HepG2 (cell line): ENCODE results near the gene ZNF281. TPM values are rescaled to one million over a fixed set of nuclear protein-coding genes. Genes with fewer than 3 reads are reported as not detected.

Experiments used
- ATAC-seq: fragments of 200-7000 bp; cut with Tn5 transposase; 3 replicates; pipeline ENCODE4 v1.9.1; 2020; ENCODE audit warnings: mild to moderate bottlenecking, moderate library complexity
- BruUV-seq: library from RNA; stranded (reverse); fragments of 400-500 nt; replicated peaks from 2 replicates; lab custom pipeline; 2021; lab: Mats Ljungman, UMichigan
- CTCF ChIA-PET: fragments of 300-600 bp; formaldehyde crosslinking; extraction: SDS; loops from one replicate; lab custom pipeline; 2021; ENCODE audit warnings: low total read pairs, inconsistent platforms, low intra/inter-chr PET ratio; lab: Yijun Ruan, JAX
- POLR2A ChIA-PET: fragments of 350-600 bp; sonication (Branson Sonifier 250); formaldehyde crosslinking; loops from one replicate; lab custom pipeline; 2020; ENCODE audit warnings: antibody characterized with exemption, inconsistent platforms; lab: Yijun Ruan, JAX
- DNase-seq: peaks from one replicate; pipeline ENCODE4 v3.0.0-alpha.2; 2015; ENCODE audit warnings: low spot score
- FAIRE-seq: peaks from 3 replicates; lab custom pipeline; 2011; peaks lifted over from hg19 to GRCh38; lab: Jason Lieb, UNC
- H2AFZ ChIP-seq: one replicate; pipeline ENCODE4 v1.6.1; 2011; ENCODE audit warnings: low read length, inconsistent platforms
- H3K27ac ChIP-seq: fragments of 300-600 bp; 3 replicates; pipeline ENCODE4 v1.8.0; 2011; ENCODE audit warnings: mixed run types, mild to moderate bottlenecking, mixed read lengths, low read length, inconsistent platforms; ENCODE audit not compliant: insufficient read depth; ENCODE audit errors: extremely low read length
- H3K27me3 ChIP-seq, 2 experiments: fragments of 200-600 bp in 1 of 2; 2 replicates in 1 of 2; 3 replicates in 1 of 2; pipeline versions ENCODE4 v1.6.0 to v1.8.0; 2011; ENCODE audit warnings: low read length in 2 of 2, mild to moderate bottlenecking in 2 of 2, moderate library complexity in 2 of 2, inconsistent platforms in 1 of 2; ENCODE audit not compliant: insufficient read depth in 2 of 2, control insufficient read depth in 1 of 2
- H3K36me3 ChIP-seq, 2 experiments: fragments of 200-600 bp in 1 of 2; replicated peaks in 1 of 2; 2 replicates in 1 of 2; 3 replicates in 1 of 2; pipeline versions ENCODE4 v1.5.1 to v1.8.0; 2011; ENCODE audit warnings: low read length in 2 of 2, inconsistent platforms in 1 of 2; ENCODE audit not compliant: insufficient read depth in 2 of 2, control insufficient read depth in 1 of 2
- H3K4me1 ChIP-seq: 2 replicates; pipeline ENCODE4 v1.5.1; 2012; ENCODE audit warnings: low read length, inconsistent platforms; ENCODE audit not compliant: insufficient read depth
- H3K4me2 ChIP-seq: 2 replicates; pipeline ENCODE4 v1.6.0; 2011; ENCODE audit warnings: low read depth, low read length, inconsistent platforms
- H3K4me3 ChIP-seq, 3 experiments: fragments of 200-600 bp in 1 of 3; sonication (generic), shearing (Covaris generic) in 1 of 3; replicated peaks in 1 of 3; 2 replicates each; pipeline ENCODE4 v1.5.1; 2011 to 2016; ENCODE audit warnings: low read length in 3 of 3, inconsistent platforms in 2 of 3, low read depth in 2 of 3, mild to moderate bottlenecking in 2 of 3, control low read depth in 1 of 3, mixed read lengths in 1 of 3; ENCODE audit not compliant: insufficient read depth in 1 of 3
- H3K79me2 ChIP-seq: one replicate; pipeline ENCODE4 v1.6.1; 2011; ENCODE audit warnings: low read length, inconsistent platforms; ENCODE audit not compliant: insufficient read depth
- H3K9ac ChIP-seq: 2 replicates; pipeline ENCODE4 v1.6.0; 2011; ENCODE audit warnings: mild to moderate bottlenecking, low read depth, low read length, inconsistent platforms; ENCODE audit not compliant: insufficient read depth
- H3K9me3 ChIP-seq: 2 replicates; pipeline ENCODE4 v1.5.1; 2012; ENCODE audit warnings: mild to moderate bottlenecking, low read length
- H4K20me1 ChIP-seq: 2 replicates; pipeline ENCODE4 v1.6.0; 2011; ENCODE audit warnings: inconsistent platforms, mild to moderate bottlenecking, low read length, moderate library complexity; ENCODE audit not compliant: insufficient read depth
- MTF1 ChIP-seq: sonication (generic); formaldehyde crosslinking; IDR thresholded peaks from 2 replicates; pipeline ENCODE4 v1.5.0; 2020; ENCODE audit warnings: missing genetic modification reagents
- NFE2L1 ChIP-seq: sonication (generic); formaldehyde crosslinking; IDR thresholded peaks from 2 replicates; pipeline ENCODE4 v1.4.0; 2020; ENCODE audit warnings: missing genetic modification reagents, mild to moderate bottlenecking, borderline replicate concordance
- RBM22 ChIP-seq: fragments of 200-400 bp; formaldehyde crosslinking; optimal IDR thresholded peaks from 2 replicates; pipeline ENCODE3; 2017; ENCODE audit warnings: mild to moderate bottlenecking, low read length, moderate library complexity
- REL ChIP-seq: sonication (generic); formaldehyde crosslinking; conservative IDR thresholded peaks from 2 replicates; pipeline ENCODE4 v1.8.0; 2022; ENCODE audit warnings: mild to moderate bottlenecking, missing genetic modification reagents, moderate library complexity
- SMAD9 ChIP-seq: sonication (generic); formaldehyde crosslinking; IDR thresholded peaks from 2 replicates; pipeline ENCODE4 v1.5.1; 2020; ENCODE audit warnings: mild to moderate bottlenecking, missing genetic modification reagents
- THAP11 ChIP-seq: IDR thresholded peaks from 2 replicates; pipeline ENCODE4 v1.6.1; 2016; ENCODE audit warnings: missing biosample characterization, missing genetic modification reagents
- ZFP1 ChIP-seq: IDR thresholded peaks from 2 replicates; pipeline ENCODE4 v1.6.1; 2016
- ZNF30 ChIP-seq: sonication (generic); formaldehyde crosslinking; IDR thresholded peaks from 2 replicates; pipeline ENCODE4 v1.5.0; 2020; ENCODE audit warnings: mild to moderate bottlenecking, missing genetic modification reagents
- WGBS: methylation state at CpG from one replicate; pipeline ENCODE4 v1.1.6; 2017; ENCODE audit warnings: low lambda C conversion rate; 5-methylcytosine and 5-hydroxymethylcytosine counted together
- in situ Hi-C: cut with HindIII; loops from 2 replicates; pipeline ENCODE4 v1.10.0; 2017; ENCODE audit warnings: low pct_unique_long_range_greater_than_20kb; ENCODE audit not compliant: extremely low pct_ligation_motif_present
- intact Hi-C: fragments of 100-400 bp; cut with micrococcal nuclease; formaldehyde crosslinking; loops from one replicate; pipeline ENCODE4 v1.10.0; 2022; ENCODE audit not compliant: unreplicated experiment
- polyA plus RNA-seq, 8 experiments: library from polyadenylated mRNA; depleted of rRNA in 3 of 8; stranded (reverse) in 7 of 8; unstranded in 1 of 8; fragments of >200 nt; fragmentation: Illumina TruSeq in 4 of 8; extraction: Trizol in 4 of 8; gene quantifications; 2 replicates each; pipeline versions ENCODE4 v1.2.1 to v1.2.3, GENCODE V29; 2011 to 2016; ENCODE audit warnings: low read depth in 4 of 8, missing spikeins in 1 of 8, mixed read lengths in 1 of 8; ENCODE audit not compliant: insufficient read depth in 1 of 8
- total RNA-seq, 5 experiments: library from RNA; depleted of rRNA; stranded (reverse); fragments of >200 nt; fragmentation: Illumina TruSeq; extraction: Trizol; gene quantifications; 2 replicates each; pipeline ENCODE4 v1.2.3, GENCODE V29; 2016; ENCODE audit warnings: low read depth in 1 of 5
- TF ChIP-seq, protein P1 (sequence below): sonication (generic); formaldehyde crosslinking; IDR thresholded peaks from 2 replicates; pipeline ENCODE4 v1.8.0; 2022; ENCODE audit warnings: mild to moderate bottlenecking, missing genetic modification reagents, borderline replicate concordance
- TF ChIP-seq, protein P2 (sequence below): IDR thresholded peaks from 2 replicates; pipeline ENCODE4 v1.6.1; 2016; ENCODE audit warnings: low read depth, borderline replicate concordance
- TF ChIP-seq, protein P3 (sequence below): sonication (generic); formaldehyde crosslinking; IDR thresholded peaks from 2 replicates; pipeline ENCODE4 v1.8.0; 2022; ENCODE audit warnings: low read depth, missing genetic modification reagents
- TF ChIP-seq, protein P4 (sequence below): sonication (generic); formaldehyde crosslinking; IDR thresholded peaks from 2 replicates; pipeline ENCODE4 v1.5.0; 2020; ENCODE audit warnings: missing genetic modification reagents

Gene ZNF281
- total and polyA plus RNA-seq, 2 of the 13 experiments (the other 11 are each of a cell fraction or from before 2014, with no cell fraction given), result 7.7 to 20.6 TPM

DNA sequence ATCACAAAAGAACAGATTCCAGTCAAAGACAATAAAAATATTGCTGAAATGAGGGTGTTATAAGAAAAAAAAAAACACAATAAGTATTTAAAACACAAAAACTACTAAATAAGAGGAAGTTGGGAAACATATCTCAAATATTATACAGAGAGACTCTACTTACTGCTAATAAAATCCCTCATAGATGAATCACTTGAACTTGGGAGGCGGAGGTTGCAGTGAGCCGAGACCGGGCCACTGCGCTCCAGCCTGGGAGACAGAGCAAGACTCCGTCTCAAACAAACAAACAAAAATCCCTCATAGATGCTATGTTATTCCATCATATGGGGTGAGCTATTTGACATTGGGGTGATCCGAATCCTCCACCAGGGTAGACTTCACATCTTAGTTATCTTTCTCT is 48.0 kb upstream of the ZNF281 start (continued):
- TF ChIP-seq, protein P1, sequence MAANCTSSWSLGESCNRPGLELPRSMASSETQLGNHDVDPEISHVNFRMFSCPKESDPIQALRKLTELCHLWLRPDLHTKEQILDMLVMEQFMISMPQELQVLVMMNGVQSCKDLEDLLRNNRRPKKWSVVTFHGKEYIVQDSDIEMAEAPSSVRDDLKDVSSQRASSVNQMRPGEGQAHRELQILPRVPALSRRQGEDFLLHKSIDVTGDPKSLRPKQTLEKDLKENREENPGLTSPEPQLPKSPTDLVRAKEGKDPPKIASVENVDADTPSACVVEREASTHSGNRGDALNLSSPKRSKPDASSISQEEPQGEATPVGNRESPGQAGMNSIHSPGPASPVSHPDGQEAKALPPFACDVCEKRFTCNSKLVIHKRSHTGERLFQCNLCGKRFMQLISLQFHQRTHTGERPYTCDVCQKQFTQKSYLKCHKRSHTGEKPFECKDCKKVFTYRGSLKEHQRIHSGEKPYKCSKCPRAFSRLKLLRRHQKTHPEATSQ, result no peak

DNA sequence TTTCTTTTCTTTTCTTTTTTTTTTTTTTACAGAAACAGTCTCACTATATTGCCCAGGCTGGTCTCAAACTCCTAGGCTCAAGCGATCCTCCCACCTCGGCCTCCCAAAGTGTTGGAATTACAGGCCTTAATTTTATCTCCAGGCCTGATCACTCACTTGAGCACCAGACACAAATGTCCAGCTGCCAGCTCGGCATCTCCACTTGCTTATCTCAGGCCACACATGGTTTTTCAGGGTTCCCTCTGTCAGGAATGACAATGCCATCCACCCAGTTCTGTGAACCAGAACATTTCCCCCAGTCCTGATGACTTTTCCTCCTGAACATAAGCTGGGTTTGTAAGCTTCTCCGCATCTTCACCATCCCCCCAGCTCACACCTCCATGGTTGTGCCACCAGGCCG is 44.6 kb upstream of the ZNF281 start:
- TF ChIP-seq, protein P2, sequence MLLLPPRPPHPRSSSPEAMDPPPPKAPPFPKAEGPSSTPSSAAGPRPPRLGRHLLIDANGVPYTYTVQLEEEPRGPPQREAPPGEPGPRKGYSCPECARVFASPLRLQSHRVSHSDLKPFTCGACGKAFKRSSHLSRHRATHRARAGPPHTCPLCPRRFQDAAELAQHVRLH (CRISPR knock-in tag), result no peak
- no peak for TF ChIP-seq ZFP1 (CRISPR knock-in tag)
- TF ChIP-seq RBM22, result no peak
- no peak for TF ChIP-seq ZNF30
- no peak for TF ChIP-seq MTF1 (CRISPR knock-in tag)
- TF ChIP-seq SMAD9 (CRISPR knock-in tag), result no peak
- TF ChIP-seq, protein P3, sequence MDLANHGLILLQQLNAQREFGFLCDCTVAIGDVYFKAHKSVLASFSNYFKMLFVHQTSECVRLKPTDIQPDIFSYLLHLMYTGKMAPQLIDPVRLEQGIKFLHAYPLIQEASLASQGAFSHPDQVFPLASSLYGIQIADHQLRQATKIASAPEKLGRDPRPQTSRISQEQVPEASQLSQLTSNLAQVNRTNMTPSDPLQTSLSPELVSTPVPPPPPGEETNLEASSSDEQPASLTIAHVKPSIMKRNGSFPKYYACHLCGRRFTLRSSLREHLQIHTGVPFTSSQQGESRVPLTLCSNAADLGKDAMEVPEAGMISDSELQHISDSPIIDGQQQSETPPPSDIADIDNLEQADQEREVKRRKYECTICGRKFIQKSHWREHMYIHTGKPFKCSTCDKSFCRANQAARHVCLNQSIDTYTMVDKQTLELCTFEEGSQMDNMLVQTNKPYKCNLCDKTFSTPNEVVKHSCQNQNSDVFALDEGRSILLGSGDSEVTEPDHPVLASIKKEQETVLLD (CRISPR knock-in tag), result no peak
- TF ChIP-seq, protein P4, sequence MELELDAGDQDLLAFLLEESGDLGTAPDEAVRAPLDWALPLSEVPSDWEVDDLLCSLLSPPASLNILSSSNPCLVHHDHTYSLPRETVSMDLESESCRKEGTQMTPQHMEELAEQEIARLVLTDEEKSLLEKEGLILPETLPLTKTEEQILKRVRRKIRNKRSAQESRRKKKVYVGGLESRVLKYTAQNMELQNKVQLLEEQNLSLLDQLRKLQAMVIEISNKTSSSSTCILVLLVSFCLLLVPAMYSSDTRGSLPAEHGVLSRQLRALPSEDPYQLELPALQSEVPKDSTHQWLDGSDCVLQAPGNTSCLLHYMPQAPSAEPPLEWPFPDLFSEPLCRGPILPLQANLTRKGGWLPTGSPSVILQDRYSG (CRISPR knock-in tag), result no peak
- TF ChIP-seq THAP11 (CRISPR knock-in tag), result no peak
- no peak for TF ChIP-seq REL (CRISPR knock-in tag)
- no peak for TF ChIP-seq NFE2L1 (CRISPR knock-in tag)
- ChIA-PET CTCF (no interaction called here), POLR2A (no interaction called here)
- intact Hi-C loops, result no loop called here
- Histone ChIP-seq H3K4me3 (no peak overlapping the region), H3K27me3 (no peaks in the 10 kb centered on the region; a peak in 1 of 5 replicates), H4K20me1 (no peaks in the 10 kb centered on the region), H3K27ac (no peak overlapping the region), H3K36me3 (no peaks in the 10 kb centered on the region), H3K9me3 (no peaks in the 10 kb centered on the region), H3K4me2 (no peak overlapping the region), H3K4me1 (peaks cover 6% of the 10 kb centered on the region; the same call in 1 of the 2 replicates), H3K9ac (no peak overlapping the region), H2AFZ (no peak overlapping the region), H3K79me2 (no peaks in the 10 kb centered on the region)
- DNase-seq (no peak), ATAC-seq (no peak), FAIRE-seq (no peak)
- in situ Hi-C loops, result no loop called here
- BruUV-seq, result no TSS peak
- WGBS, result 48% methylated on average over 5 of the region's 5 CpGs
